K562 (cell line): Measurements from ENCODE around the gene KCNJ15. TPM values are rescaled to one million over a fixed set of nuclear protein-coding genes. Genes with fewer than 3 reads are reported as not detected.

Source experiments
- BRD4 ChIP-seq: fragments of 200-600 bp; sonication (generic); IDR thresholded peaks from 2 replicates; pipeline ENCODE4 v1.6.1; 2017; ENCODE audit warnings: inconsistent platforms
- CBX2 ChIP-seq: fragments of 200-600 bp; sonication (generic); IDR thresholded peaks from one replicate; pipeline ENCODE4 v1.6.1; 2012; ENCODE audit warnings: mild to moderate bottlenecking, low read length, inconsistent platforms; ENCODE audit not compliant: insufficient read depth, poor library complexity, severe bottlenecking
- CBX5 ChIP-seq: IDR thresholded peaks from 2 replicates; pipeline ENCODE4 v1.6.1; 2014; ENCODE audit warnings: low read depth, borderline replicate concordance
- CHD7 ChIP-seq: fragments of 200-600 bp; sonication (generic); IDR thresholded peaks from one replicate; pipeline ENCODE4 v1.6.1; 2012; ENCODE audit warnings: mild to moderate bottlenecking, low read depth, low read length, inconsistent platforms
- EP300 ChIP-seq: IDR thresholded peaks from 2 replicates; pipeline ENCODE4 v1.6.1; 2012; ENCODE audit warnings: low read length, improper control_type of control experiment
- MAZ ChIP-seq, 2 experiments: fragments of 450-650 bp in 1 of 2; sonication (generic) in 1 of 2; formaldehyde crosslinking; IDR thresholded peaks in 1 of 2; conservative IDR thresholded peaks in 1 of 2; 2 replicates each; pipeline versions ENCODE4 v1.4.0 to v1.5.0; 2020; ENCODE audit warnings: mild to moderate bottlenecking in 1 of 2, missing genetic modification reagents in 1 of 2
- MTA1 ChIP-seq: fragments of 450-650 bp; IDR thresholded peaks from 2 replicates; pipeline ENCODE4 v1.6.1; 2017; ENCODE audit warnings: borderline replicate concordance
- PTBP1 ChIP-seq: fragments of 200-400 bp; formaldehyde crosslinking; IDR thresholded peaks from 2 replicates; pipeline ENCODE4 v1.6.1; 2017; ENCODE audit warnings: low read depth, low read length
- SETDB1 ChIP-seq: IDR thresholded peaks from one replicate; pipeline ENCODE4 v1.6.1; 2012; ENCODE audit warnings: low read length, control low read depth, inconsistent platforms
- ZSCAN32 ChIP-seq: fragments of 450-650 bp; formaldehyde crosslinking; IDR thresholded peaks from 2 replicates; pipeline ENCODE4 v1.4.0; 2020; ENCODE audit warnings: mild to moderate bottlenecking, moderate library complexity
- polyA plus RNA-seq, 8 experiments: library from polyadenylated mRNA; depleted of rRNA in 4 of 8; stranded (reverse) in 5 of 8; unstranded in 3 of 8; fragments of >200 nt; fragmentation: Nextera tagmentation in 2 of 8; fragmentation: Illumina TruSeq in 1 of 8; extraction: Ambion mirVana in 2 of 8; extraction: Trizol in 1 of 8; gene quantifications; 2 replicates each; pipeline versions ENCODE4 v1.2.1 to v1.2.3, GENCODE V29; 2011 to 2014; ENCODE audit warnings: inconsistent platforms in 1 of 8, missing spikeins in 1 of 8
- total RNA-seq, 7 experiments: library from RNA; depleted of rRNA in 6 of 7; stranded (reverse); fragments of >200 nt in 6 of 7; fragmentation: Illumina TruSeq in 2 of 7; extraction: Trizol in 2 of 7; gene quantifications; 2 replicates each; pipeline versions ENCODE4 v1.2.1 to v1.2.3, GENCODE V29; 2011 to 2021; ENCODE audit warnings: low replicate concordance in 1 of 7
- TF ChIP-seq, protein P1 (sequence below): fragments of 450-650 bp; formaldehyde crosslinking; IDR thresholded peaks from 2 replicates; pipeline ENCODE4 v1.4.0; 2020; ENCODE audit warnings: mild to moderate bottlenecking, moderate library complexity
- TF ChIP-seq, protein P2 (sequence below): sonication (generic); formaldehyde crosslinking; IDR thresholded peaks from 2 replicates; pipeline ENCODE4 v1.8.1; 2023; ENCODE audit warnings: mild to moderate bottlenecking, missing genetic modification reagents, moderate library complexity

The KCNJ15 gene
- total and polyA plus RNA-seq, 9 of the 15 experiments (the other 6 are each of a cell fraction or from before 2014, with no cell fraction given) = 0.20 to 3.0 (median 0.72) TPM; not detected in 1

GRCh38 chr21:38351176-38351959, 94.6 kb downstream of the KCNJ15 start (continued):
- no peak for TF ChIP-seq CBX2
- no peak for TF ChIP-seq EP300
- no peak for TF ChIP-seq MTA1
- TF ChIP-seq SETDB1 = no peak
- no peak for TF ChIP-seq CHD7
- TF ChIP-seq, protein P1, sequence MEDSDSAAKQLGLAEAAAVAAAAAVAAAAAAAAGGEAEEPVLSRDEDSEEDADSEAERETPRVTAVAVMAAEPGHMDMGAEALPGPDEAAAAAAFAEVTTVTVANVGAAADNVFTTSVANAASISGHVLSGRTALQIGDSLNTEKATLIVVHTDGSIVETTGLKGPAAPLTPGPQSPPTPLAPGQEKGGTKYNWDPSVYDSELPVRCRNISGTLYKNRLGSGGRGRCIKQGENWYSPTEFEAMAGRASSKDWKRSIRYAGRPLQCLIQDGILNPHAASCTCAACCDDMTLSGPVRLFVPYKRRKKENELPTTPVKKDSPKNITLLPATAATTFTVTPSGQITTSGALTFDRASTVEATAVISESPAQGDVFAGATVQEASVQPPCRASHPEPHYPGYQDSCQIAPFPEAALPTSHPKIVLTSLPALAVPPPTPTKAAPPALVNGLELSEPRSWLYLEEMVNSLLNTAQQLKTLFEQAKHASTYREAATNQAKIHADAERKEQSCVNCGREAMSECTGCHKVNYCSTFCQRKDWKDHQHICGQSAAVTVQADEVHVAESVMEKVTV (CRISPR knock-in tag) = no peak
- TF ChIP-seq BRD4 = no peak
- no peak for TF ChIP-seq MAZ (CRISPR knock-in tag; conservative IDR thresholded peaks at IDR 0.05 in 1 of 2, IDR thresholded peaks at IDR 0.05 in 1 of 2)
- TF ChIP-seq ZSCAN32 (CRISPR knock-in tag) = no peak
- TF ChIP-seq PTBP1 = no peak
- TF ChIP-seq, protein P2, sequence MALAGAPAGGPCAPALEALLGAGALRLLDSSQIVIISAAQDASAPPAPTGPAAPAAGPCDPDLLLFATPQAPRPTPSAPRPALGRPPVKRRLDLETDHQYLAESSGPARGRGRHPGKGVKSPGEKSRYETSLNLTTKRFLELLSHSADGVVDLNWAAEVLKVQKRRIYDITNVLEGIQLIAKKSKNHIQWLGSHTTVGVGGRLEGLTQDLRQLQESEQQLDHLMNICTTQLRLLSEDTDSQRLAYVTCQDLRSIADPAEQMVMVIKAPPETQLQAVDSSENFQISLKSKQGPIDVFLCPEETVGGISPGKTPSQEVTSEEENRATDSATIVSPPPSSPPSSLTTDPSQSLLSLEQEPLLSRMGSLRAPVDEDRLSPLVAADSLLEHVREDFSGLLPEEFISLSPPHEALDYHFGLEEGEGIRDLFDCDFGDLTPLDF (CRISPR knock-in tag) = no peak
- TF ChIP-seq CBX5 = no peak
